ENCODE data around the gene UROS. TPM values are rescaled to one million over a fixed set of nuclear protein-coding genes. Genes with fewer than 3 reads are reported as not detected.

The UROS gene
- total RNA-seq, 4 donors from 2014 or later = 29.7 to 46.5 (median 36.4) TPM

DNA sequence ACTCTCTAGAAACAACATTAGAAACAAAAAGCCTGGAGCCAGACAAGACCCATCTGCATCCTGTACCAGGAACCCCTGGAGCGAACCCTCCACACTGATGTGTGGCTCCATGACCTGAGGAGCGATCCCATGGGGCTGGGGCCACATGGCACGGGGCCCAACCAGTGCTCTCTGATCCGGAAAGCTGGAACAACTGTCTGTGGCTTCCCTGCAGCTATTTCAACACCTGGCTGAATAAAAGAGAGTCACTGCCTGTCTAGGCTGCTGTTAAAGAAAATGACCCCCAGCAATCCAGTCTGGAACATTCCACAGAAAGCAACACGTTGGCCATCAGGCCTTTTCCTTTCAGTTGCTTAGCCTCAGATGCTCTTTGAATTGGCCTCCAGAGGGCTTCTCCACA, 20.9 kb downstream of the UROS start:
- Histone ChIP-seq H3K27ac (replicated peaks in 1 of 4) (no peak overlapping the region), H3K4me1 (no peaks in the 10 kb centered on the region), H3K27me3 (no peaks in the 10 kb centered on the region), H3K4me3 (no peak overlapping the region), H3K36me3 (peaks cover 31 to 100% (median 61%) of the 10 kb centered on the region in 4 donors), H3K9me3 (no peaks in the 10 kb centered on the region)
- no peak for DNase-seq (ENCODE audit: extremely low spot score)
- 87% methylated on average over 5 of the region's 5 CpGs for WGBS
- intact Hi-C loops (cut with DNase I) = no loop called here
- no peak for TF ChIP-seq POLR2AphosphoS5 (IDR thresholded peaks at IDR 0.05)
- TF ChIP-seq EP300 (IDR thresholded peaks at IDR 0.05) = no peak
- TF ChIP-seq POLR2A (IDR thresholded peaks at IDR 0.05; ENCODE audit: low read depth) = no peak
- TF ChIP-seq, protein P1, sequence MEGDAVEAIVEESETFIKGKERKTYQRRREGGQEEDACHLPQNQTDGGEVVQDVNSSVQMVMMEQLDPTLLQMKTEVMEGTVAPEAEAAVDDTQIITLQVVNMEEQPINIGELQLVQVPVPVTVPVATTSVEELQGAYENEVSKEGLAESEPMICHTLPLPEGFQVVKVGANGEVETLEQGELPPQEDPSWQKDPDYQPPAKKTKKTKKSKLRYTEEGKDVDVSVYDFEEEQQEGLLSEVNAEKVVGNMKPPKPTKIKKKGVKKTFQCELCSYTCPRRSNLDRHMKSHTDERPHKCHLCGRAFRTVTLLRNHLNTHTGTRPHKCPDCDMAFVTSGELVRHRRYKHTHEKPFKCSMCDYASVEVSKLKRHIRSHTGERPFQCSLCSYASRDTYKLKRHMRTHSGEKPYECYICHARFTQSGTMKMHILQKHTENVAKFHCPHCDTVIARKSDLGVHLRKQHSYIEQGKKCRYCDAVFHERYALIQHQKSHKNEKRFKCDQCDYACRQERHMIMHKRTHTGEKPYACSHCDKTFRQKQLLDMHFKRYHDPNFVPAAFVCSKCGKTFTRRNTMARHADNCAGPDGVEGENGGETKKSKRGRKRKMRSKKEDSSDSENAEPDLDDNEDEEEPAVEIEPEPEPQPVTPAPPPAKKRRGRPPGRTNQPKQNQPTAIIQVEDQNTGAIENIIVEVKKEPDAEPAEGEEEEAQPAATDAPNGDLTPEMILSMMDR (IDR thresholded peaks at IDR 0.05) = no peak

DNA sequence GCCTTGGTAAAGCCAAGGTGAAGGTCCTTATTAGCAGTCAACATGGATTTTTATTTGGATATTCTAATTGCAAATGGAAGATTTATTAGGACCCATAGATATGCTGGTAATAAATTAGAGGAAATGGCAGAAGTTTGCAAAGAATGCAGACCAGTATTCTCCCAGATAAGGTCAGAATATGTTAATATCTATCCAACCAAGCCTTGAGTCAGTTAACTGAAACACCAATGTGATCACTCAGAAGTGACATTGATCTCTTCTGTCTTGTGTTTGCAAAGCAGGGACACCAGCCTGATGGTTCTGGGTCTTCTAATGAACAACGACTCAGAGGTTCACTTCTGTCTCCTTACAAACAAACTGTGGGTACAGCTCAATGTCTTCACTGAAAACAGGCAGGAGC, 21.5 kb downstream of the UROS start:
- TF ChIP-seq EP300 (IDR thresholded peaks at IDR 0.05) = no peak
- TF ChIP-seq, protein P1 (IDR thresholded peaks at IDR 0.05) = no peak
- TF ChIP-seq POLR2AphosphoS5 (IDR thresholded peaks at IDR 0.05) = no peak
- TF ChIP-seq POLR2A (IDR thresholded peaks at IDR 0.05; ENCODE audit: low read depth) = no peak
- Histone ChIP-seq H3K27ac (replicated peaks in 1 of 4) (no peak overlapping the region), H3K4me1 (no peaks in the 10 kb centered on the region), H3K4me3 (no peak overlapping the region), H3K9me3 (no peaks in the 10 kb centered on the region), H3K36me3 (peaks cover 26 to 100% (median 60%) of the 10 kb centered on the region in 4 donors), H3K27me3 (no peaks in the 10 kb centered on the region)
- intact Hi-C loops (cut with DNase I) = no loop called here
- 80% methylated on average over 1 of the region's 1 CpG for WGBS
- DNase-seq (ENCODE audit: extremely low spot score) = no peak

DNA sequence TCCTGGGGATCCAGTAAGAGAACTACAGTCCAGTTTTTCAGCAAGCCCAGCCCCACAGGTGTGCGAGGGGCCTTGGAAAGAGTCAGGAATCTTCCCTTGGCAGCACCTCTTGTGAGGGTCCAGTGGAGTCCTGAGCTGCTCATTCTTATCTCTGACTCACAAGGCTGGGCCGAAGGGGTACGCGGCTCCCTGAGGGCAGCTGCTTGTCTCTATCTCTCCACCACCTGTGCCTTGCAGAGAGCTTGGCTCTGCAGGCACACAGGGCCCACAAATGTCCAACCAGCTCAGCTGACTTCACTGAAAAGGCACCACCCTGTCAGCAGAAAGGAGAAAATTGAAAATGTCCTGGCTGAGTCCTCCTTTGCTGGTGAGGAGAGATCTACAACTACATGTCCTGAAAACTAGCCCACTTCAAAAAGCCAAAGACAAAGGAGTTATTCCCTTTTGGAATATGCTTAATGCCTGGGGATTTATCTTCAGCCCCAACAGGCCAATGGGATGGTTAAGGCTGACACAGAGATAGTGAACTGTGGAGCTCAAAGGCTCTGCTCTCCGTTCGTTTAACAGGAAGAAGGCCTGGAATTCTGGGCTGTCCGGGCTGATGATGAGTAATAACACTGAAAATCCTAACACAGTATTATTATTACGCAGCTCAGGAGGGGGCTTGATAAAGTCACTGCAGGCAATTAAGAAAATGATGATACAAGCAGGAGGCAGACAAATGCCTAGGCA, 23.4 kb downstream of the UROS start:
- no peak for TF ChIP-seq EP300 (IDR thresholded peaks at IDR 0.05)
- TF ChIP-seq POLR2A (IDR thresholded peaks at IDR 0.05; ENCODE audit: low read depth) = no peak
- no peak for TF ChIP-seq POLR2AphosphoS5 (IDR thresholded peaks at IDR 0.05)
- TF ChIP-seq, protein P1 (IDR thresholded peaks at IDR 0.05) = no peak
- intact Hi-C loops (cut with DNase I) = no loop called here
- WGBS = 99% methylated on average over 8 of the region's 8 CpGs

DNA sequence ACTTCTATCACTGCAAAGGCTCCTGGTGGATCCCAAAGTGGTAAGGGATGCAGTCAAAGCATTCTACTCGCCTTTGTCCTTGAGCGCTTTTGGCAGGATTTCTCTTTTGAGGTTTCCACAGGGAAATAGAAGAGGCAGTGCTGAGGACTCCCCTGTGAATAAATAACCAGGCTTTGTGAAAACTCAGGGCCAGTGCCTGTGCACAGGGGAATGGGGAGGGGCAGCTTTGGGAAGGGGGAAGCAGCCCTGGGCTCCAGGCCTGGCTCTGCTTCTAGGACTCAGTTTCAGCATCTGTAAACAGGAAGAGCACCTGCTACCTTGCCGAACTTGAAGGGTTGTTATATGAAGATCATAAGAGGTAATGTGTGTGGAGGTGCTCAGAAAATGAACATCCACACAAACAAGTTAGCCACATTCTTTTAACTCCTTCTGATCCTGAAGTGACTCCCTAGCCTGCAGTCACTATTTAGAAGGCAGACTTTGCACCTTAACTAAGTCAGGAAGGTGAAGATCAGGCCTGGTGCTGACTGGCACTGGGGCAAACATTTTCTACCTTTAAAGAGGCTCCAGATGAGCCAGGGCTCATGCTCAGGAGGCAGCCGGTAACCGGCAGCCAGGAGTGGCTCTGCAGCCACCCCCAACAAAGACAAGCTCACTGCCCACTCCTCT, 24.9 kb downstream of the UROS start:
- Histone ChIP-seq H3K27ac (replicated peaks in 1 of 4) (no peak overlapping the region), H3K36me3 (peaks cover 32 to 100% (median 67%) of the 10 kb centered on the region in 4 donors), H3K9me3 (no peaks in the 10 kb centered on the region), H3K4me3 (no peak overlapping the region), H3K4me1 (no peaks in the 10 kb centered on the region), H3K27me3 (no peaks in the 10 kb centered on the region)
- DNase-seq (ENCODE audit: extremely low spot score) = no peak
- intact Hi-C loops (cut with DNase I) = no loop called here
- TF ChIP-seq, protein P1 (IDR thresholded peaks at IDR 0.05) = no peak
- TF ChIP-seq EP300 (IDR thresholded peaks at IDR 0.05) = no peak
- no peak for TF ChIP-seq POLR2A (IDR thresholded peaks at IDR 0.05; ENCODE audit: low read depth)
- no peak for TF ChIP-seq POLR2AphosphoS5 (IDR thresholded peaks at IDR 0.05)
- 69% methylated on average over 4 of the region's 5 CpGs for WGBS

More for the DNA sequence above, 23.4 kb downstream of the UROS start:
- Histone ChIP-seq H3K27ac (replicated peaks in 1 of 4) (no peak overlapping the region), H3K4me3 (no peak overlapping the region), H3K9me3 (no peaks in the 10 kb centered on the region), H3K36me3 (peaks cover 18 to 100% (median 59%) of the 10 kb centered on the region in 4 donors), H3K4me1 (no peaks in the 10 kb centered on the region), H3K27me3 (no peaks in the 10 kb centered on the region)
- no peak for DNase-seq (ENCODE audit: extremely low spot score)
